H1 (cell line): ENCODE results near the gene NOTCH2. TPM values are rescaled to one million over a fixed set of nuclear protein-coding genes. Genes with fewer than 3 reads are reported as not detected.

Experiments used
- ATF2 ChIP-seq: IDR thresholded peaks from 2 replicates; pipeline ENCODE4 v1.6.1; 2012; ENCODE audit warnings: low read length, inconsistent platforms
- CBX8 ChIP-seq: fragments of 300-800, 300-1000 bp; sonication (generic); IDR thresholded peaks from 2 replicates; pipeline ENCODE4 v1.7.1; 2016; ENCODE audit warnings: low read depth, low read length, borderline replicate concordance
- EP300 ChIP-seq, 2 experiments: IDR thresholded peaks; 1 replicate in 1 of 2; 2 replicates in 1 of 2; pipeline ENCODE4 v1.6.1; 2011 to 2012; ENCODE audit warnings: low read depth in 2 of 2, low read length in 2 of 2, mild to moderate bottlenecking in 2 of 2, borderline replicate concordance in 1 of 2, inconsistent platforms in 1 of 2, moderate library complexity in 1 of 2
- KDM5A ChIP-seq: fragments of 200-600 bp; IDR thresholded peaks from 2 replicates; pipeline ENCODE4 v1.7.1; 2012; ENCODE audit warnings: mild to moderate bottlenecking, low read length, inconsistent platforms, mixed read lengths
- PHF8 ChIP-seq: fragments of 200-600 bp; sonication (generic); conservative IDR thresholded peaks from 2 replicates; pipeline ENCODE4 v1.7.1; 2012; ENCODE audit warnings: low read depth, mild to moderate bottlenecking, inconsistent platforms, low read length, moderate library complexity
- SP1 ChIP-seq: IDR thresholded peaks from 2 replicates; pipeline ENCODE4 v1.6.1; 2011; ENCODE audit warnings: low read depth, low read length
- SRF ChIP-seq: IDR thresholded peaks from 2 replicates; pipeline ENCODE4 v1.6.1; 2011; ENCODE audit warnings: mild to moderate bottlenecking, low read depth, low read length, moderate library complexity
- YY1 ChIP-seq: IDR thresholded peaks from 2 replicates; pipeline ENCODE4 v1.6.1; 2011; ENCODE audit warnings: low read depth, mild to moderate bottlenecking, low read length
- polyA plus RNA-seq, 7 experiments: library from polyadenylated mRNA; depleted of rRNA in 3 of 7; stranded (reverse) in 5 of 7; unstranded in 2 of 7; fragments of >200 nt in 5 of 7; fragments of 200-250 nt in 2 of 7; gene quantifications; 1 replicate in 5 of 7; 2 replicates in 1 of 7; 4 replicates in 1 of 7; pipeline versions ENCODE4 v1.2.1 to v1.2.3, GENCODE V29; 2011 to 2013; ENCODE audit warnings: missing spikeins in 2 of 7, mixed read lengths in 2 of 7
- total RNA-seq: library from RNA; stranded (reverse); fragmentation: NEBNext Ultra II Directional; extraction: Animal tissue kit (Norgen Biotek cat#: 25700); gene quantifications from 2 replicates; pipeline ENCODE4 v1.2.1, GENCODE V29; 2021

Gene NOTCH2
- total and polyA plus RNA-seq, 2 of the 8 experiments (the other 6 are each of a cell fraction or from before 2014, with no cell fraction given) = 17.7 to 63.0 TPM

- no peak for TF ChIP-seq EP300 (IDR thresholded peaks at IDR 0.05; ENCODE audit: borderline replicate concordance in 1 of 2, low read depth in 2 of 2, low read length in 2 of 2)
- TF ChIP-seq KDM5A = no peak
- TF ChIP-seq SRF = no peak
- TF ChIP-seq ATF2 = no peak
- no peak for TF ChIP-seq PHF8
- no peak for TF ChIP-seq SP1
- no peak for TF ChIP-seq CBX8
- TF ChIP-seq YY1 = no peak
These were observed 128.1 kb downstream of the NOTCH2 start (continued) for GRCh38 chr1:119941392-119941791.
